HS-27A (cell line): ENCODE measurements around the gene EXOC6.
"Not testable (repeated sequence)": the region's sequence is repeated elsewhere in the genome, so short reads cannot be mapped to it uniquely, and the experiment has no call there.

Experiments used
- DNase-seq: peaks from one replicate; pipeline ENCODE4 v3.0.0-alpha.2; 2012; ENCODE audit warnings: low read depth, missing footprints

The EXOC6 gene

DNA sequence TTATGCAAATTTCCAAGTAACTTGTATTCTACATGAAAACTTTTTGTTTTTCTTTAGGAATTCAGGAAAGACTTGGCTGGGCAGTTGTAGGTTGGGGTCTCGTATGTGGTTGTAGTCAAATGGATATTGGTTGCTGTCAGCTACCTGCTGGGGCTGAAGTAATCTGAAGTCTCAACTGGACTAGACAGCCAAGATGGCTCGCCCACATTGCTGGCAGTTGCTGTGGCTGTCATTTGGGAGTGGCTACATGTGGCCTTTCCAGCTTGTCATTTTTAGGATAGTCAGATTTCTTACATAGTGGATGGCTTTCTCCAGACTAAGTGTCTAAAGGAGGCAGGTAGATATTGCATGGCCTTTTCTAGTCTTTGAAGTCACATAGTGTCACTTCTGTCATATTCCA is 32.6 kb downstream of the EXOC6 start:
- DNase-seq, result no peak

DNA sequence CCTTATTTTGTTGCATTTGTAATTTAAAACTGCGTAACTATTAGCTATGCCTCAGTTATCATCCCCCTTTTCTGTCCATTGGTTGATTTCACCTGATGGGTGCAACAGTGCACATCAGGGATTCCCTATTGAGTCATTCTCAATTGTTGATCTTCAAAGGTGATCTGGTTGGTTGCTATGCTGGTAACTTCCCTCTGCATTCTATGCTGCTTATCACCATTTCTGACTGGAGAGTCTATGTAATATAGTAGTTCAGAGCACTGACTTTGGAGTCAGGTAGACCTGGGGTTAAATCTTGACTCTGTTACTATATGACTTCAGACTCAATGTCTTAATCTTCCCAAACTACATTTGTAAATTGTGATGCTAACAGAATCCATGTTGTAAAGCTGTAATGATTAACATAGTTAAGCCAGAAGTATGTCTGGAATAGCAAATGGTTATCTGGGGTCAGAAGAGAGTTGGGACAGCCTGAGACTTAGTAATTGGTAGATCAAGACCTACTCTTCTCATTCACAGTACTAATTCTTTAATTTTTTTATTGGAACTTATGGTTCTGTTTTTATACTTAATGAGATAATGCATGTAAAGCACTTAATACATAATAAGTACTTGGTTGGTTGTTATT is 38.1 kb downstream of the EXOC6 start:
- DNase-seq, result no peak

DNA sequence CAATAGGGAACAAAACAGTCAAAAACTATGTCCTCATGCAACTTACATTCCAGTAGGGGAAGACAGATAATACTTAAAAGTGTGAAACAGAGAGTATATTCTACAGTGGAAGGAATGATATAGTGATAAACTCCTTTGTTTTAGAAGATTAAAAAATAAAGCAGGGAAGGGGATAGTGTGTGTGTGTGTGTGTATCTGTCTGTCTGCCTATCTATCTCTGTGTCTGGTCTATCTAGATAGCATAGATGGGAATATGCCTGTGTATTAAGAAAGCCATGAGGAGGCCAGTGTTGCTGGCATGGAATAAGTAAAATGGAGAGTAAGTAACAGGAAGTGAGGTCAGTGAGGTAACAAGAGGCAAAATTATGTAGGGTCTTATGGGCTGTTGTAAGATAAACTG is 42.2 kb downstream of the EXOC6 start:
- no peak for DNase-seq

DNA sequence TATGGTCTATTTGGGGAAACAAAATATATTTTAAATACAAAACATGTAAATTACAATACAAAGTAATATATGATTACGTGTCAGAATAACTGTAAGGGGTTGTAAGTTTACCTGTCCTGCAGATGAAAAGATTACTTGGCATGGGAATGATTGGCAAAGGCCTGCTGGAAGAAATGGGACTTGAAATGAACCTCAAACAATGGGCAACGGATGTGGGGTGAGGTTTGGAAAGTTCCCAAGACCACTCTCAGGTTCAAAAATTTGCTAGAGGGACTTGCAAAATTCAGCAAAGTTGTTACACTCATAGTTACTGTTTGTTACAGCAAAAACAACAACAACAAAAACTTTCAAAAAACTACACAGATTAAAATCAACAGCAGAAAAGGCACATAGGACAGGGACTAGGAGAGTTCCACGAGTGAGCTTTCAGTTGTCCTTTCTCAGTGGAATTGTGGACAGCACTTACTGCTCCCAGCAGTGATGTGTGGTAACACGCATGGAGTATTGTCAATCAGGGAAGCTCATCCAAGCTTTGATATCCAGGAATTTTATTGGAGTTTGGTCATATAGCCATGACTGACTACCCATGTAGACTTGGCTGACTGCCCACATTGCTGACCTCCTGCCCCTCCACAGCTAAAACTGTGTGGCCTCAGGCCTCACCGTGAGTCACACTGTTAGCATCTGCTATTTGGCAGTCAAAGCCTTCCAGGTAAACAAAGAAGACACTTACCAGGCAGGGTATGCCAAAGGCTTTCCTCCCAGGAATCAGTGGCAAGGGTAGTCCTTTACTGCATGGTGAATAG is 43.8 kb downstream of the EXOC6 start:
- DNase-seq, result peak; percentile 59

- DNase-seq, result no peak
These were observed 44.4 kb downstream of the EXOC6 start for GRCh38 chr10:92892691-92893054.

- DNase-seq, result no peak
These were observed 45.8 kb downstream of the EXOC6 start for GRCh38 chr10:92894081-92894655.

- DNase-seq, result no peak
These were observed 49.6 kb downstream of the EXOC6 start for GRCh38 chr10:92897916-92898315.

DNA sequence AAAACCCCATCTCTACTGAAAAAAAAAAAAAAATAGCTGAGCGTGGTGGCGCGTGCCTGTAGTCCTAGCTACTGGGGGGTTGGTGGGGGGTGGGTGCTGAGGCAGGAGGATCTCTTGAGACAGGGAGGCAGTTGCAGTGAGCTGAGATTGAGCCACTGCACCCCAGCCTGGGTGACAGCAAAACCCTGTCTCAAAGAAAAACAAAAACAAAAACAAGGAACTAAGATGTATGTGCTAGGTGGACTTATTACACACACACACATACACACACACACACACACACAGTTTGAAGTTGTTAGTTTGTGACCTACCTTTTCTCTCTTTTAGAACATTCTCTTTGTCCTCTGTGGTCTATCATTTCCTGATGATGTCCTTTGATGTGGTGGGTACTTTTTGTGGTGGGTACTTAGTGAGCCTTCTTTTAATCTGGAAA is 53.5 kb downstream of the EXOC6 start:
- no peak for DNase-seq

- DNase-seq, result no peak
These were observed 55.3 kb downstream of the EXOC6 start for GRCh38 chr10:92903633-92904032.

GRCh38 chr10:92907280-92907679 is 59.0 kb downstream of the EXOC6 start:
- no peak for DNase-seq

- not testable (repeated sequence) for DNase-seq
These were observed 64.3 kb downstream of the EXOC6 start for GRCh38 chr10:92912631-92913030.

GRCh38 chr10:92913973-92914372 is 65.7 kb downstream of the EXOC6 start:
- DNase-seq, result no peak

DNA sequence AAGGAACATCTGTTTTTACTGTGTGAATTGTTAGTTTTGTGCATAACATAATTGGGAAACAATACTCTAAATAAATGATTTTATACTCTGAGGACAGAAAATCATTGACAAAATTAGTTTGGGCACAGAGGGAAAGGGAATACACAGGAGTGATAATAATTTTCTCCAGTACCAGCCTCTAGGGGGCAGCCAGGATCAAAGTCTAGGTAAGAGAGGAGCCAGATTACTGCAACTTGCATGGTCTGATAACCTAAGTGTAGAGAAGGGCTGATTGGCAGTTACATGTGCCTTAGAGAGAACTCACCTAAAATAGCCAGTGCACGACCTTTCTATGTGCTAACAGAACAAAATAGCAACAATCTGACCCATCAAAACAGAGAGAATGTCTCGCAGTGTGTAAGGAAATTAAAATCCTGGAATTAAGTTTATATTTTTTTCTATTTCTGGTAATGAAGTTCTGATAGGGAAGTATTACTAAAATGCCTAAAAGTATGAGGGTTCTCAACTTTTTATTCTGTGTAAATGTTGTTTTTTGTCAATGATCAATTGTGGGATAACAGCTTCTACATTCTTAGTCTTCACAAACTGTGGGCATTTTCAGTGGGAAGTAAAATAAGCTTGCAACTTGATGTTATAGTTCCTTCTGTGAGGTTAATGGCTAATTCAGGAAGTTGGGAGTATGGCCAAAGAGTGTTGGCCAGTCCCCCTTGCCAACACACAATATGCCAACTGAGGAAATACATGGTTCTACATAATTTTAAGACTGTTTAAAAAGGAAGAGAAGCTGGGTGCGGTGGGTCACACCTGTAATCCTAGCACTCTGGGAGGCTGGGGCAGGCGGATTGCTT is 66.4 kb downstream of the EXOC6 start:
- peak; percentile 20 for DNase-seq

GRCh38 chr10:92915892-92916291 is 67.6 kb downstream of the EXOC6 start:
- DNase-seq, result no peak

- DNase-seq, result no peak
These were observed 68.1 kb downstream of the EXOC6 start for GRCh38 chr10:92916433-92916832.

GRCh38 chr10:92918603-92919002 is 70.3 kb downstream of the EXOC6 start:
- DNase-seq, result no peak

DNA sequence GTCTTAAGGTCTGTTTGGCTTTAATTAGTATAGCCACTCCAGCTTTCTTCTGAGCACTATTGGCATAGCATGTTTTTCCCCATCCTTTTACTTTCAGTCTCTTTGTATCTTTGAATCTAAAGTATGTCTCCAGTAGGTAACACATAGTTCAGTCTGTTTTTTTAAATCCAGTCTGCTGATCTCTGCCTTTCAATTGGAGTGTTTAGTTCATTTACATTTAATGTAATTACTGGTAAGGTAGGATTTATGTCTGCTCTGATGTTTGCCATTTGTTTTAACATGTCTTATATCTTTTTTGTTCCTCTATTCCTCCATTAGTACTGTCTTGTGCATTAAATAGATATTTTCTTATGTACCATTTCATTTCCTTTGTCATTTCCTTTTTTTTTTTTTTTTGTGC is 72.5 kb downstream of the EXOC6 start:
- no peak for DNase-seq

DNA sequence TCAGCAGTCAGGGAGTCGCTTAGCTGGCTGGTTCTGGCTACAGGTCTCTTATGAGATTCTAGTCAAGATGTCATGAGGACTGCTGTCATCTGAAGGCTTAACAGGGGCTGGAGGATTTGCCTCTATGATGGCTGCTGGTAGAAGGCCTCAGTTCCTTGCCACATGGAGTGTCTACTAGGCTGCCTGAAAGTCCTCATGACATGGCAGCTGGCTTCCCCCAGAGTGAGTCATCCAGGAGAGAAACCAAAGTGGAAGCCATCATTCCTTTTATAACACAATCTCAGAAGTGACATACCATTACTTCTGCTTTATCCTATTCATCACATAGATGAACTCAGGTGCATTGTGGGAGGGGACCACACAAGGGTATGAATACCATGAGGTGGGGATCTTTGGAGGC is 75.1 kb downstream of the EXOC6 start:
- DNase-seq, result no peak

DNA sequence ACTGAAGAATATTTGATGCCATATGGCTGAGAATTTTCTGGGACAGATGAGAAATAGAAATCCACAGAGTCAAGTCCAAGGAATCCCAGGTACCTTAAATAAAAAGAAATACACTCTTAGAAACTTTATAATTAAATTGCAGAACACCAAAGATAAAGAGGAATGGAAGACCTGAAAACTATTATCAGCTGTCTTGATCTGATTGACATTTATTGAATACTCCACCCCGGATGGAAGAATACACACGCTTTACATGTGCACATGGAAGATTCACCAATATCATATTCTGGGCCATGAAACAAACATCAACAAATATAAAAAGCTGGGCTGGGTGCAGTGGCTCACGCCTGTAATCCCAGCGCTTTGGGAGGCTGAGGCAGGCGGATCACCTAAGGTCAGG is 81.6 kb downstream of the EXOC6 start:
- DNase-seq, result no peak

- DNase-seq, result no peak
These were observed 83.3 kb downstream of the EXOC6 start for GRCh38 chr10:92931597-92931996.

DNA sequence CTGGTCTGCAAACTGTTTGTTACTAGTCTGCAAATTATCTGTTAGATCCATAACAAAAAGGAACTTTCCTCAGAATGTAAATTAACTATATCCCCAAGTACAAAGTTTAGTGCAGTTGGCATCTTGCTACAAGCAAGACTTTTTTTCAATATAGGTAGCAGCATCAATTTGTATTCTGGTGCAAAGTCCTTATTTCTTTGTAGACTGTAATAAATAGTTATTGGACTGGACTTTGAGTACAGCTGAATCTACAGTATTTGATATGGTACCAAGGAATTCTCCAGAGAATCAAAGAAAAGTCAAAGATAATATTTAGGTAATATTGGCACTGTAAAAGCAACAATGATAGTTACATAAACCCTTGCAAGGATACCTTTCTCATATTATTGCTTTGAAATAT is 89.6 kb downstream of the EXOC6 start:
- DNase-seq, result no peak

DNA sequence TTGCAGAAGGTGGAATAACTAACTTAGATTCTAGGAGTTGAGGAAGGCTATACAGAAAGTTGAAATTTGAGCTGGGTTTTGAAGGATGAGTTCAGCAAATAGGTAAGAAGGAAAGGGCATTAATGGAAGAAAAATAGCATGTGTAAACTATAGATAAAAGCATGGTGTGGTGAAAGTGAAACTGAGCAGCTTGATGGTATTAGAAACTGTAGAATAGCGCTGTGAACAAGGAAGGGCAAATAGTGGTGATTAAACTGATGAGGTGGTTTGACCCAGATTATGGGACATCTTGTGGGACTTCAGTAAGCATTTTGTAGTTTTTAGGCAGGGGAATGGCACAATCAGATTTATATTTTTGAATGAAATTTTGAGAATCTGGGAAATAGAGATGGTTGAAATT is 90.5 kb downstream of the EXOC6 start:
- DNase-seq, result no peak

DNA sequence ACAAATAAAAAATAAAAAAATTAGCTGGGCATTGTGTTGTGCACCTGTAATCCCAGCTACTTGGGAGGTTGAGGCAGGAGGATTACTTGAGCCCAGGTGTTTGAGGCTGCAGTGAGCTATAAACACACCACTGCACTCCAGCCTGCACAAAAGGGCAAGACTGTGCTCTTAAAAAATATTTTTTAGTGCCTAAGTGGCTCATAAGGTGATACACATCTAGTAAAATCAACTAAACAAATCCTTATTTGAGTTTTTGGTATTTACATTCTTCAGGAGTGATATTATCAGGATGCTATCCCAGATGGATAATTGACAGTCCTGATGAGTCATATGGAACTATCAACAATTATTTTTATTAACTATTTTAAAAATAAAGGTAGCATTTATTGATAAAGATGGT is 93.9 kb downstream of the EXOC6 start:
- DNase-seq, result no peak
